Measurements from ENCODE around the gene EPS15.

- TF ChIP-seq L3MBTL2 (conservative IDR thresholded peaks at IDR 0.05) (no peak), SP1 (IDR thresholded peaks at IDR 0.05) (no peak), NFRKB (IDR thresholded peaks at IDR 0.05) (no peak), ZNF384 (IDR thresholded peaks at IDR 0.05) (no peak), SUZ12 (IDR thresholded peaks at IDR 0.05) (no peak), LEF1 (IDR thresholded peaks at IDR 0.05; ENCODE audit: borderline replicate concordance) (no peak), HDGF (IDR thresholded peaks at IDR 0.05; ENCODE audit: borderline replicate concordance) (no peak), FOXK2 (IDR thresholded peaks at IDR 0.05) (no peak), TARDBP (IDR thresholded peaks at IDR 0.05) (no peak), FOXM1 (IDR thresholded peaks at IDR 0.05; ENCODE audit: borderline replicate concordance) (no peak)
Observed at GRCh38 chr1:51378871-51379270, 140.2 kb downstream of the EPS15 start.

Data from HEK293T (cell line).